GM12872 (cell line): ENCODE results near the gene FAM149A.

Experiments used
- TF ChIP-seq, protein P1 (sequence below): IDR thresholded peaks from 3 replicates; pipeline ENCODE4 v1.5.1; 2011; ENCODE audit warnings: low read depth, mild to moderate bottlenecking, low read length, moderate library complexity; ENCODE audit not compliant: insufficient read depth

Gene FAM149A

DNA sequence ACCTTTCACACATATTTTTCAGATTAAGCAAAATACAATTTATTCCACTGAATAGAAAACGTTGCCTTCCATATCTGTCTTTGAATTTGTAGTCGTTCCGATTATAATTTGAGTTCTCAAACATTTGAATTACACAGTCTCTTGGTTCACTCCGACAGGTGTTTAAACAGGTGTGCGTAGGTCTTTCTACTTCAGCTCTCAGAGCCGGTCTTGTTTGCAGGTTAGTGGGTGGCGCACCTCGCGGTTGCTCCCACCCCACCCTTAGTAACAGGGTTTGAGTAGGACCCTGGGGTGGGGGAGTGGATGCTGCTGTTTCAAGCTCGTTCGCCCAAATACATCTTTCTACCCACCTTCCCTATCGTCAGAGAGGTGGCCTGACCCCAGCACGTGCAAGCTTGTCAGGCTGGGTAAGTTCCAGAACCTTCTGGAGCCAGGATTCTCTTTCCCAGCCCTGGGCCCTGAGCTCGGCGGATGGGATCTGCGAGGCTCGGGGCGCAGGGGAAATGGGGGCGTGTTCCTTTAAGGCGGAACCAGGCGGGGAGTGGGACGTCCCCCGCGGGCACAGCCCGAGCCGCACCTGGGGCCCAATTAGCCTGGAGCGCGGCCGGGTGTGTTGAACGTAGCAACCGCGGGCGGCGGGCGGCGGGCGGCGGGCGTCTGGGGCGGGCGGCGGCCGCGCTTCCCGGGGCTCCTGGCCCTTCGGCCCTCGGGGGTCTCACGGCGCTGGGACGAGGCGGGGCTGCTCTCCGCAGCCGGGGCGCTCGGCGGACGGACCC lies at the start of gene FAM149A:
FAM149A (plus strand) TSS at position 591 of the 776 bp plus-strand sequence.
- TF ChIP-seq, protein P1, sequence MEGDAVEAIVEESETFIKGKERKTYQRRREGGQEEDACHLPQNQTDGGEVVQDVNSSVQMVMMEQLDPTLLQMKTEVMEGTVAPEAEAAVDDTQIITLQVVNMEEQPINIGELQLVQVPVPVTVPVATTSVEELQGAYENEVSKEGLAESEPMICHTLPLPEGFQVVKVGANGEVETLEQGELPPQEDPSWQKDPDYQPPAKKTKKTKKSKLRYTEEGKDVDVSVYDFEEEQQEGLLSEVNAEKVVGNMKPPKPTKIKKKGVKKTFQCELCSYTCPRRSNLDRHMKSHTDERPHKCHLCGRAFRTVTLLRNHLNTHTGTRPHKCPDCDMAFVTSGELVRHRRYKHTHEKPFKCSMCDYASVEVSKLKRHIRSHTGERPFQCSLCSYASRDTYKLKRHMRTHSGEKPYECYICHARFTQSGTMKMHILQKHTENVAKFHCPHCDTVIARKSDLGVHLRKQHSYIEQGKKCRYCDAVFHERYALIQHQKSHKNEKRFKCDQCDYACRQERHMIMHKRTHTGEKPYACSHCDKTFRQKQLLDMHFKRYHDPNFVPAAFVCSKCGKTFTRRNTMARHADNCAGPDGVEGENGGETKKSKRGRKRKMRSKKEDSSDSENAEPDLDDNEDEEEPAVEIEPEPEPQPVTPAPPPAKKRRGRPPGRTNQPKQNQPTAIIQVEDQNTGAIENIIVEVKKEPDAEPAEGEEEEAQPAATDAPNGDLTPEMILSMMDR, result no peak

DNA sequence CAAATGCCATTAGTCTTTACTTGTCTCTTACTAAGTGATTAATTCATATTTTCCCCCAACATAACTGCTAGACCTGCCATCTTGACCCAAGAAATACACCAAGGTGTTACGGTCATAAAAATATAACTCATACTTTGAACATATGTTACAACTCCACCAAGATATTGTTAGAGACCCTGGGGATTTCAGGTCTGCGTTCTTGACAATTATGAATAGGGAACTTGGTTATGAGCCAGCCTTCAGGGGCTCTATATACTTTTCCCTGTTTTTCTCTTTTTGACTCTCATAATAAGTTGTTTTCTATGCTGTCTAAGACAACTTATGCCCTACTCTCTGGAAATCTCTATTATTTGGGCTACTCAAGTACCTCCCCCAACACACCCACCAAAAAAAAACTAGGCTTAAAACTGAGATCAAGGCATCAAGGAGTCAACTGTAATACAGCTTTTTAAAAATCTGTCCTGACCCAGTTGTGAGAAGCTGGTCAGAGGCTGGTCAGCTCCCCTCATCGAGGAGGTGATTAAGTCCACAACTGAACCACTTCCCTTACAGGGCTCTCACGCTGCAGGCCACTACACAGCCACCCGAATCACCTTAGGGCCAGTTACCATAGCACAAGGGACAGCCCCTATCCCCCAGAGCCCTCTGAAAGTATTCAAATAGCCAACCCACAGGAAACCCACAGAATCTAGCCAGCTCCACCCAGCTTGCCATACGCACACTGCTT lies 46.1 kb upstream of the FAM149A start:
- TF ChIP-seq, protein P1, result no peak

DNA sequence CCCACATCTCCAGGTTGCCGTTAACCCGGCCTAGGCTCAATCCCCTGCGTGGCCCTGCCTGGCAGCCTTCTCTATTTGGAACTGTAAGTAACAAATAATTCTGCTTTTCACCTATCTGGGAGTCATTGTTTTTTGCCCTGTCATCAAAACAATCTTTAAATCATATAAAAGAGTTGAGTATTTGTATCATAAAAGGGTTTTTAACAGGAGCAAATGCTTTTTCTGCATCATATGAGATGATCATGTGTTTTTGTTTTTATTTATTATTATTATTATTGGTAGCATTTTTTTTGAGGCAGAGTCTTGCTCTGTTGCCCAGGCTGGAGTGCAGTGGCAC lies 45.6 kb upstream of the FAM149A start:
- TF ChIP-seq, protein P1, result no peak

DNA sequence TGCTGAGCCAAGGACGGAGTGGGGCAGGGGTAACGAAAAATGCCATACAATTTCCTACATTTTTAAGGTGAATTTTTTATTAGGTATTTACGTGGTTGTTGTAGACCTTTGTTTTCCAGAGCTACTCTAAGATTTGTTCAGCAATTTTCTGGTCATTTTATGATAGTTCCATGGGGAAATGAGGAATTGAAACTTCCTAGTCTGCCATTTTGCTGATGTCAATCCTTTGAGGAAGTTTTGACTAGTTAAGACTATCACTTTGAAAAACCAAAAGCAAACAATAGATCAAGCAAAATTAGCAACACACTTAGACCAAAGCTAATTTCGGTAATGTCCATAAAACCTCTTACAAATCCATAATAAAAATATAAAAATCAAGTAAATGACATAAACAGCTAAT lies 42.6 kb upstream of the FAM149A start:
- TF ChIP-seq, protein P1, result no peak

DNA sequence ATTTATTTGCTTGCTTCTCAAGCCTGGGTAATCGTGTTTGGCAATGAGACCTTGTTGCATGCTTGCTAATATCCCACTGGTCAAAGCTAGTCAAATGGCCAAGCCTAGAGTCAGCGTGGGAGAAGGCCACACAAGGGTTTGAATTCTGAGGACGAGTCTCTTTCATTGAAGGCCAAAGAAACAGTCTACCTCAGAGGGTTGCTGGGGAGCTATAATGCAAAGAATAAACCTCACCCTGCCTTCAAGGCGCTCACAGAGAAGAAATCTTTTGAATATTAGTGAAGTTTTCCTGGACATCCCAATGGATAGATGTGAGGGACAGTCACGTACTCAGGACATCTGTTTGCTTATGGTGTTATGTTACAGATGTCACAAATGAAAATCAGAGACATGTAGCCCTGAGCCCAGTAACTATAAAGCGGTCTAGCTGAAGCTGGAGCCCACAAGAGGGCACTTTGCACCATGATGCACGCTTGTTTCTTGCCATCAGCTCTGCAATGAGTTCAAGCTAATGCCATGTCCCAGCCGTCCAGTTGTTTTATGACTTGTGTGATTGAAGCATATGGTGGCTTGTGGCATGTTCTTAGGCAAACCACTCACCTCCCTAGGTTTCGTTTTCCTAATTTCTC lies 36.6 kb upstream of the FAM149A start:
- TF ChIP-seq, protein P1, result peak; percentile 80

DNA sequence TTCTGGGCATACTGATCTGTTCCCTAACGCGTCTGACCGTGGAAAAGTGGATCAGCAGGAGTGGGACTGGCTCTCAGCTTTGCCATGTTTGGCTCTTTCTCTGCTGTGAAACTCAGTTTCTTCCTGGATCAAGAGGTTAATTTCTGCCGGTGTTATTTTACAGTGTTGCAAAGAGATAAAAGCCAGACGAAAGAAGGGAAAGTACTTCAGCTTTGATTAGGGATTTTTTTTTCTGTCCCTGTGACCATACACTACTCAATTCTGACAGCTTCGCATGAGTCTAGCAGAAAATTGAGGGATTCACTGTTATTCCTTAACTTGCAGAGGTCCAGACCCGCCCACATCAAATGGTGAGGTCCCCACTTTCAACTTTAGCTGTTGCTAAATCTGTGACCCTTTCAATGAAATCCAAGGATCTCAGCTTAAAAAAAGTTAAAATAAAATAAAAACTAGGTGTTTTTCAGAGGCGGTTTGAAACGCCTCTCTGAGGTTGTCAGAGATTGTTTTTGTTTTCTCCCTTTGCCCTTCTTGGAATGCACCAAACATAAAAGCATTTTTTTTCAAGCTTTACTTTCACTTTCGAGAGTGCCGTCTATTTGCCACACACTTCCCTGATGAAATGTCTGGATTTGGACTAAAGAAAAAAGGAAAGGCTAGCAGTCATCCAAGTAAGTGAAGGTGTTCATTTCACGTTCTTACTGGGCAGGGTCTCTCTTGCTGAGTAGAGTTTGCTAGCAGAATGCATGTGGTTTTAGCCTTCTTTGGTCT lies 35.7 kb upstream of the FAM149A start, which contains the start of gene TLR3:
TLR3 (plus strand) TSS at position 576 of the 768 bp plus-strand sequence. CDS start 7,464 bp downstream, outside the sequence.
- TF ChIP-seq, protein P1, result no peak

DNA sequence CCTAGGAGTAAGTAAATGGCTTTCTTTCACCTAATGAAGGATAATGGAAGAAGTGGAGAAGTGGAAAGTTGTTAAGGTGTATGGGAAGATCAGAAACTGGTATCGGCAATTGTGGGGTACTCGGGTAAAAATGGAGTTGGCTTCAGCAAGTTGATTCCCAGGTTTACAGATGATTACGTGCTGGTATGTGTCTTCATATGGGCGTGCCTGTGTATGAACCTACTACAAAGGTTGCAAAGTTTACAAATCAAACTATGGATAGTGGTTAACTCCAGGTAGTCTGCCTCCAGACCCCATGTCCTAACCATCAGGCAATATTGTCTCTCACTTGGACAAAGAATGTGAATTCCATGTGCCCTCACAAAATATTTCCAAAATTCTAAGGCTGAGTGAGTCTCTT lies 34.8 kb upstream of the FAM149A start:
- TF ChIP-seq, protein P1, result no peak
